GM18526 (cell line): Measurements from ENCODE around the gene RBPMS2.

ENCODE experiments used
- POLR2A ChIP-seq: IDR thresholded peaks from 3 replicates; pipeline ENCODE4 v1.6.1; 2011; ENCODE audit not compliant: insufficient read length; ENCODE audit errors: extremely low read depth

RBPMS2 gene

GRCh38 chr15:64763874-64764273, 11.5 kb downstream of the RBPMS2 start:
- TF ChIP-seq POLR2A: no peak

DNA sequence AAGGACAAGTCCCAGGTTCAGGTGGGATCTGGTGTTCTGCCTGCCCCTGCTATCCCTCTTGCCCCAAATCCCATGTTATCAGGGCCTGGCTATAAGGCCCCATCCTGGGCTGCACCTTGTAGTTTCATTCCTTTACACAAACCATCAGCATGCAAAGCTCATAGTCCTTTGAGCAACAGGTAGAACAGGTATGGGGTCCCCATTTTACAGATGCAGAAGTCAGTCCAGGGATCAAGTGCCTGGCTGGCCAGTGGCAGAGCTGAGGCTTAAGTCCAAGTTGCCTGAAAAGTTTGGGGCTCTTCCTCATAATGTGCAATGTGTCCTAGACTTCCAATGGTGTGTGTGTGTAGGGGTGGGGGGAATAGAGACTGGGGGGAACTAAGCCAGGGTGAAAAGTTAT, 11.9 kb downstream of the RBPMS2 start:
- TF ChIP-seq POLR2A: no peak

DNA sequence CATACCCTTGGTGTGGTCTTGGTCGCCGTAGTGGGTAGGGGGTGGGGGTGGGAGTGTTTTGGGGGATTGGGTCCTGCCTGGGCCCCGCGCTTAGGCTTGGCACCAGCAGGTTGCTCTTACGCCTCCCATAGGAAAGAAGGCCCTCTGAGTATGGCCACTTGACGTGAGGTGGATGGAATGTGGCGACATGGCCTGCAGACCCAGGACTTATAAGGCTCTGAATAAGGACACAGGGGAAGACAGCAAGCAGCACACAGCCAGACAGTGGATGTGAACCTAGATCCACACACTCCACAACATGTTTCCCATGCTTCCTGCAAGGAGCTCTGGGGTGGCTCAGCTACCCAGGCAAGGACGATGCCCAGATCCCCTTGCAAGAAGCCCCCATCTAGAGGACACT, 12.4 kb downstream of the RBPMS2 start:
- TF ChIP-seq POLR2A: no peak

- TF ChIP-seq POLR2A: no peak
These were observed 12.8 kb downstream of the RBPMS2 start for GRCh38 chr15:64762546-64762945.

DNA sequence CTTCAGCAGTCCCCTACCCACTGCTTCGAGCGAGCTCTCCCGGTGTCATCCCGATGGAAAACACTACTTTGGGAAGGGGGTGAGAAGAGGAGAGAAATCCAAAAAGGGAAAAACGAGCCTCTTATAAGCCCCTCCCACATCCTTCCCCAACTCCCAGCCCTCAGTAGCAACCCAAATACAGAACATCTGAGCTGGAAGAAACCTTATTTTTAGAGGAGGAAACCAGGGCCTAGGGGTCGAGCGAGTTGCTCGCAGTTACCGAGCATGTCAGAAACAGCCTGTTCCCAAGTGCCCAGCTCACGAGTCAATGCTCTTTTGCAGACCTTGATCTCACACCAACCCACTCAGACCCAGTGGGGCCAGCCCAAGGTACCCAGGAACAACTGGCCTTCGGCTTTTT, 14.2 kb downstream of the RBPMS2 start:
- no peak for TF ChIP-seq POLR2A

- TF ChIP-seq POLR2A: no peak
These were observed 15.3 kb downstream of the RBPMS2 start for GRCh38 chr15:64760056-64760455.

DNA sequence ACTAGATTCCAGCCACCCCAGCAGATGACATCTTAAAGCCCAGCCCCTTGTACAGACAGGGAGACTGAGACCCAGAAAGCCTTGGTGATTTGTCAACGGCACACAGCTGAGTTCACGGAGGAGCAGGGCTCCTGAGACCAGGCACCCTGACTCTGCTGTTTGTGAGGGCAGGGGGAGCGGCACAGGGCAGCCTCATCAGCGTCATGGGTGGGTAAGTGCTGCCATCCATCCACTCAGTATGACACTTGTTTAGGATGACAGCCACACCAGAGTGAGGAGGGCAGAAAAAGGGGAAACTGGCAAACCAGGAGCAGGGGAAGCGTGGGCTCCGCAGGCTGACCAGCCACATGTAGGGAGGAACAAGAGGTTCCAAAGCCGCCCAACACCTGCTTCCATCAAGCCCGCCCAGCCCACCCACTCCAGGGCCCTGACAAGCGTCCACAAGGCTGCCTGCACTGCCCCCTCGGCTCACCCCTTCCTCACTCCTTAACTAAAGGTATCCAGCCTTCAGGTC, 19.9 kb downstream of the RBPMS2 start:
- no peak for TF ChIP-seq POLR2A

DNA sequence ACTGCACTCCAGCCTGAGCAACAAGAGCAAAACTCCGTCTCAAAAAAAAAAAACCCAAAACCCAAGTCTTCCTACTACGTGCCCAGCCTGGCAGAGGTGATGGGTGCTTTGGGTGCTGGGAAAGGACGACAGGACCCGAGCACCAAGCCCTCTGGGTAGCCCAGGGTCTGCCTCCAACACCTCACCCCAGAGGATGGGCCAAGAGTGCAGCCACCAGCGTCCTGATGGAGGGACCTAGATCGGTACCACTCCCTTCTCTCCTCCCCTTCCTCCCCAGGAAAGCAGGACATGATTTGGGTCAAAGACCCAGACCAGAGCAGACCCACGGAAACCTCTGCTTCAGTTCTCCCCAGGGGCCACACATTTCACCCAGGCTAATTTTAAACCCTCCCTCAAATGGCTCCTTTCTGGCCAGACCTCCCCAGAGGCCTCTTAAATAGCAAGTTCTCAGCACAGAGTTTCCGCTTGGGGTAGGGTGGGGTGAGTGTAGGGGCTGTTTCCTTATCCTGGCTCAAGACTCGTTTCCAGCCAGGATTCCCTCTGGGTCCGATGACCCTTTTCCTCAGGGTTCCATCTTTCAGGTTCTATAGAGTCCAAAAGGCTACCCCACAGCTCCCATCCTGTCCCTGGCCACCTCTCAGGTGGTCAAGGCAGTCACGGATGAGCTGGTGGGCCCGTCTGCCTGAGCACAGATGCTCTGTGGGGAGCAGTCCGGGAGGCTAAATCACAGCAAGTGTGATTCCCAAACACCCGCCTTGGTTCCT, 20.5 kb downstream of the RBPMS2 start:
- TF ChIP-seq POLR2A: no peak

DNA sequence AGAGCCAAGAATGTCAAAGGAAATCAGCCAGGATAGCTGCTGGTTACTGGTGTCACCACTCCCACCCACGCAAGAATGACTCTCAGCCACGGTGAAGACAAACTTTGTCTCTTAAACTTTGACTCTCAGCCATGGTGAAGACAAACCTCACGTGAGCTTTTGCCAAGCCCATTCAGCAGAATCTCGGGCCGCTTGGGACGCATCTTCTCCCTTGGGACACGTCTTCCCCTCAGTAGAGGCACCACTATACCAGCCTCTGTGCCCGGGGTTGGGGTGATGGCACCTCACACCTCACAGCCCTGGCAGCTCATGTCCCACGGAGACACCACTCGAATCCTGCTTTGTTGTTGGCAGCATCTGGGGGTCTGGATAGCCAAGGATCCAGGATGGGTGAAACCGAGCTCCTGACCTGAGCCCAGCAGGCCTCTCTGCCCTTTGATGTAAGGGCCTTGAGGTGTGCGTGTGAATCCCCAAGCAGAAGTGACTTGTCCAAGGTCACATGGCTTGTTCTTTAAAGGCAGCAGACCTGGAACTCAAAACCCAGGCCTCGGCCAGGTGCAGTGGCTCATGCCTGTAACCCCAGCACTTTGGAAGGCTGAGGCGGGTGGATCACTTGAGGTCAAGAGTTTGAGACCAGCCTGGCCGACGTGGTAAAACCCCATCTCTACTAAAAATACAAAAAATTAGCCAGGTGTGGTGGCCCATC, 21.8 kb downstream of the RBPMS2 start:
- no peak for TF ChIP-seq POLR2A

- no peak for TF ChIP-seq POLR2A
These were observed 23.9 kb downstream of the RBPMS2 start for GRCh38 chr15:64751464-64751863.

DNA sequence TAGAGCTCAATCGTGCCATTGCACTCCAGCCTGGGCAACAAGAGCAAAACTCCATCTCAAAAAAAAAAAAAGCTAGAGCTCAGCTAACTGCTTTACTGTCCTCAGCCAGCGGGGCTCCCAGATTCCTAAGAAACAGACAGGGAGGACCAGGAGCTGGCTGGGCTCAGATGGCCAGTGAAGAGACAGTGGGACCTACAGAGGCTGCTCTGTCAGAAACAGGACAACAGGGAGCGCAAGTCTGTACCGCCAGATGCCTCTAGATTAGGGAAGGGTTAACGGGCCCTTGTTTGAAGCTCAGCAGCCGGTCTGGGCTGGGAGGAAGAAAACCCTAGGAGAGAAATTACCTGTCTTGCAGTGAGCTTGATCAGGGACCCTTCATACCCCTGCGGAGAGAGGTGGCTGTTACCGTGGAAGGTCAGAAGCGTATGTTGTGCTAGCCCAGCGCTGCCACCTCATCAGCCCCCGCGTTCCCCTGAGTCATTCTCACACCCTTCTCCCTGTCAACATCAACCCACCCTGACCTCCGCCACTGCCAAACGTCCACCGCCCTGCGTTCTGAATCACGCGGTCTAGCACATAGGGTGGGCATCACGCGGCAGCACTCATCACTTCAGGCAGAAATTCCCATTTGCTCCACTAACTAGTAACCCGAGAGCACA, 25.3 kb downstream of the RBPMS2 start:
- no peak for TF ChIP-seq POLR2A

DNA sequence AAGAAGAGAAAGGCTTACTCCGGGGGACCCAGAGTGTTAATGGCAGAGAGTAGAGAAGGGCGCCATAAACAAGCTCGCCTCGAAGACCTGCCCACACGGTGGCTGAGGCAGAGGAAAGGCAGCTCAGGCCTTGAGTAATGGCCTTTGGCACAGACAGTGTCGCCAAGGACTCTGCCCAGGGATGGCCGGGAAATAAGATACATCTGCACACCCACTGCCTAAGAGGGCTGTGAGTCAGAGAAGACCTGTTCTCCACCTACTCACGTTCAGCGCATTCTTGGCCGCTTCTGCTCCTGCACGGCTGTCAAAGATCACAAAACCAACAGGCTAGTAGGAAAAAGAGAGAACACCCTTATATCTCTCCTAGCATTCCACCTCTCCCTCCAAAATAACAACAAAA, 26.2 kb downstream of the RBPMS2 start:
- TF ChIP-seq POLR2A: no peak

DNA sequence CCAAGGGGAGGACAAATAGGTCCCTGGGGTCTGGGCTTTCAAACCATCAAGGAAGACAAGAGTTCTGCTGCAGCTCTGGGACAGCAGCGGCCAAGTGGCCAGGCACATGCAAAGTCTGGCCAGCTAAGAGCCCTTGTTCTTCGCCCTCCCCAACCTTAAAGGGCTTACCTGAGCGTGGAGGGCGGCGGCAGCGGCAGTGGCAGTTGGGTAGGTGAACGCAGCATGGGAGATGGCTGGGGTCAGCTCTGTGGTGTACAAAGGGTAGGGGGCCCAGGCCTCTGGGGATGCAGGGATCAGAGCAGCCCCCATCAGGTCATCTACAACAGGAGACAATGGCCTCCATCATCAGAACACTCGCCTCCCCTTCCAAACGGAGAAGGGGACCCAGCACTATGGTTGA, 27.1 kb downstream of the RBPMS2 start:
- no peak for TF ChIP-seq POLR2A

GRCh38 chr15:64747578-64747977, 27.8 kb downstream of the RBPMS2 start:
- no peak for TF ChIP-seq POLR2A

- no peak for TF ChIP-seq POLR2A
These were observed 28.5 kb downstream of the RBPMS2 start for GRCh38 chr15:64746921-64747320.

- TF ChIP-seq POLR2A: no peak
These were observed 29.0 kb downstream of the RBPMS2 start for GRCh38 chr15:64746356-64746755.
